IPS DF 4.7 (cell line): Measurements from ENCODE around the gene RAB7A.

Source experiments
- DNase-seq: peaks from one replicate; pipeline ENCODE4 v3.0.0-alpha.2; 2013; ENCODE audit warnings: low spot score; ENCODE audit errors: extremely low read depth

Gene RAB7A

DNA sequence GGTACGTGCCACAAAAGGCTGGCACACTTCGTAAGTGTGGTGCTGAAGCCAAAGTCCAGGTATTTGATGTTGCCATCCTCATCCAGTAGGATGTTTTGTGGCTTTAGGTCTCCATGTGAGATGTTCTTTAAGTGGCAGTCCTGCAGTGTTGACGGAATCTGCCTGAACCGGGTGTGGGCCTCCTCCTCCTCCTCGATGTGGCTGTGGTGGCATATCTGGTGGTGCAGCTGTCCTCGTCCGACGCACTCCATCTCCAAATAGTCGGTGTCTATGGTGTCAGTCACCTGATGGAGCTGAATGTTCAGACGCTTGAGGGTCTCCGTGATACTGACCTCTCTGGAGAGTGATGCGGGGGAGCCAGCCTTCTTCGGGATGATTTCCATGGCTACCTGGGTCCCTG is 123.0 kb downstream of the RAB7A start:
- DNase-seq = no peak

- no peak for DNase-seq
Measured at GRCh38 chr3:128849911-128850455, 124.0 kb downstream of the RAB7A start.

DNA sequence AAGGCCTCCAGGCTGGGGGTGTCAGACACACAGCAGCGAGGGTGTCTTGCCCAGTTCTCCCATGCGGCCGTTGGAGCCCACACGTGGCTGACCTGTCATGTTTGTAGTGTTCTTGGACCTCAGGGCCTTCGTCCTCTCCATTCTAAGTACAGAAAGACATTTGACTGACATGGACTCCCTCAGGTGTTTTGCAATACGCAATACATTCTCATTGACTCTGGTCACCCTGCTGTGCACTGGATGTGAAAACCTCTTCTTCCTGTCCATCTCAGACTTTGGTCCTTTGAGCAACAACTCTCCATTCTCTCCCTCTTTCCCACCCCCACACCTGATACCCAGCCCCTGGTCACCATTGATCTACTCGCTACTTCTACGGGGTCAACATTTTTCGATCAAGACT is 124.6 kb downstream of the RAB7A start:
- no peak for DNase-seq

GRCh38 chr3:128851601-128852000 is 125.6 kb downstream of the RAB7A start:
- no peak for DNase-seq

DNA sequence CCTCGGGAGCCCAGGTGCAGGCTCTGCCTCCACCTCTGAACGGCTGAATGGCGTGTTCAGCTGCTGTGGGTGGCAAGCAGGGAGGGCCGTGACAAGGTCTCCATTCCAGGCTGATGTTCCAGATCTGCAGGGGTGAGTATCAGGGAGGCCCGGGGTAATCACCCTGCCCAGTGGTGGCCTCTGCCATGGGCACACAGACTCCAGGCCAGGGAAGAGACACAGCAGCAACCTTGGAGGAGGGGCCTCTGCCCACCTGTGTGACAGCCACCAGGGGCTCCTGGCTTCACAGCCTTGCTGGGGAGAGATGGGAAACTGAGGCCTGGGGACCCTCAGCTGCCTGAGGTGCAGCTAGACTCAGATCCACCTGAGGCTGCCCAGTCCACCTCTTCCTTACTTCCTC is 127.8 kb downstream of the RAB7A start:
- no peak for DNase-seq

DNA sequence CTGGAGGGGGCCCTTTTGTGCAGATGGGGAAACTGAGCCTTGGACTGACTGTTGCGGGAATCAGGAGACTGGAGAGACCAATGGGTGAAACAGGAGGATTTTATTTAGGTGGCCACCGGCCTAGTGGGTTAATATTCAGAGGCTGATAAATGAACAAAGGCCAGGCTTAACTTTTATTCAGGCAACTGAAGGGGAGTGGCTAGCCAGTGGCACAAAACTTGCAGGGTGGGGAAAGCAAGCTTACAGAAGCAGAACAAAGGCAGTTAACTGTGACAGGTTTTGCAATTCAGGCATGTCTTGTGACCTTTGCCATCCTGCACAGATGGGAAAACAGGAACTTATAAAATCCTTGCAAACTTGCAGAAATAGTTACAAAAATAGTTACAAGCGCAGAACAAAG is 128.5 kb downstream of the RAB7A start:
- no peak for DNase-seq

GRCh38 chr3:128855569-128855968 is 129.6 kb downstream of the RAB7A start:
- DNase-seq = no peak

DNA sequence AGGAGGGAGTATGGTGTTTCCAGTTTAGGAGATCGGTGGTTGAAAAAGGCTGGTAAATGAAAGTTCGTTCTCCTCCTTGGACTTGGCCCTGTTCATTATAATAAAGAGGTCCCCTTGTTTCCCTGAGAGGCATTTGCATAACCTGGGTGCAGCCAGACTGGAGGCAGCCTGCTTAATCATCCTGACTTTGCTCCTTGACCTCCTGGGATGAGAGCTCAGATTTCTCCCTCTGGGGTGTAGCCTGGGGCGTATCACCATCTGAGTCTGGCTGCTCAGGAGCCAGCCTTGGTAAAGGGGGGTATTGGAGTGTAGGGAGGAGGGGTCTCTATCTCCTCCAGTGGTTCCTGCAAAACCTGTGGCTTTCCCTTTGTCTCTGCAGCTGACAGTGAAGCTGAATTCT is 132.2 kb downstream of the RAB7A start:
- DNase-seq = no peak

DNA sequence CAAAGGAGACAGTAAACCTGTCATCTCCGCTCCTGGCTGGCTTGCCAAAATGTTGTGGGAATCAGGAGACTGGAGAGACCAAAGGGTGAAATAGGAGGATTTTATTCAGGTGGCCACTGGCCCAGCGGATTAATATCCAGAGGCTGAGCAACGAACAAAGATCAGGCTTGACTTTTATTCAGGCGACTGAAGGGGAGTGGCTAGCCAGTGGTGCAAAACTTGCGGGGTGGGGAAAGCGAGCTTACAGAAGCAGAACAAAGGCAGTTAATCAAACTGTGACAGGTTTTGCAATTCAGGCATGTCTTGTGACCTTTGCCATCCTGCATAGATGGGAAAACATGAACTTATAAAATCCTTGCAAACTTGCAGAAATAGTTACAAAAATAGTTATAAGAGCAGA is 133.6 kb downstream of the RAB7A start:
- no peak for DNase-seq

DNA sequence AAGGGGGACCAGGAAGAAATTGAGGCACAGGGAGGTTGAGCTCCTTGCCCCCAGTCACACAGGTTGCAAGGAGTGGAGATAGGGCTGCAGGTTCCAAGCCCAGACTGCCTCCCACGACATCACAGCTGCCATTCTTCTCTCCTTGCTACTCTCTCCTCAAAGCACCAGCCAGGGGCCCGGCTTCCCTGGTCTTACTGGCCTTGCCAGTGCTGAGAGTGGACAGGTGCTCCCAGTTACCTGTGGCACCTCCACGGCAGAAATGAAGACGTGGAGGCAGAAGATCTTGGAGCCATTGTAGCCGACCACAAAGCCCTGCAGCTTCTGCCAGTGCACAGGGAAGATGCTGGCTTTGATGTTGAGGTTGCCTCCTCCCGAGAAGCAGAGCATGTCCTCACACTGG is 135.5 kb downstream of the RAB7A start:
- DNase-seq = no peak

- DNase-seq = no peak
Measured at GRCh38 chr3:128863560-128863959, 137.6 kb downstream of the RAB7A start.
